ENCODE measurements around the gene USP36. TPM values are rescaled to one million over a fixed set of nuclear protein-coding genes. Genes with fewer than 3 reads are reported as not detected.

The USP36 gene
- total RNA-seq, 1 experiment from 2014 or later = 48.2 TPM

DNA sequence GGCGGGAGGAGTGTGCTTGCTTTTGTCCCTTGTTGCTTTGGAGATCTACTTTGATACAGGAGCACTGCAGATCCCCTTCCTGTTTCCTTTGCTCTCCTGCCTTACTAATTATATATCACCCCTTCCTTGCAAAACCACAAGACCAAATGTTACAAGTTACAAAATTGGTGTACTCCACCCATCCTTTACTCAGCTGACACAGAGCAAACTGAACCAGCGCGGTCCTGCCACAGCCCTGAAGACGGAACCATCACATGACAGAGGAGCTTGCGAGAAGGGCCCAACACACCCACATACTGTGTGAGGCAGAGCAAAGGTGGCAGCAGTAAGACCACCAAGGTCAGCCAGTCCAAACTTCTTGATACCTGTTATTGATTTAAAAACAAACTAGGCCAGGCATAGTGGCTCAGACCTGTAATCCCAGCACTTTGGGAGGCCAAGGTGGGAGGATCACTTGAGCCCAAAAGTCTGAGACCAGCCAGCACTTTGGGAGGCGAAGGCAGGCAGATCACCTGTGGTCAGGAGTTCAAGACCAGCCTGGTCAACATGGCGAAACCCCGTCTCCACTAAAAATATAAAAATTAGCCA is 91.8 kb downstream of the USP36 start:
- no peak overlapping the region for H3K4me3 ChIP-seq
- no peaks in the 10 kb centered on the region for H3K9me3 ChIP-seq (replicated peaks)
- DNase-seq = no peak
- no peaks in the 10 kb centered on the region for H3K27me3 ChIP-seq
- 0 out of 2 replicates have a peak, but pooled peaks cover 5% of the 10 kb centered on the region for H3K4me1 ChIP-seq
- no peak overlapping the region for H3K27ac ChIP-seq
- H3K36me3 ChIP-seq = no peaks in the 10 kb centered on the region

DNA sequence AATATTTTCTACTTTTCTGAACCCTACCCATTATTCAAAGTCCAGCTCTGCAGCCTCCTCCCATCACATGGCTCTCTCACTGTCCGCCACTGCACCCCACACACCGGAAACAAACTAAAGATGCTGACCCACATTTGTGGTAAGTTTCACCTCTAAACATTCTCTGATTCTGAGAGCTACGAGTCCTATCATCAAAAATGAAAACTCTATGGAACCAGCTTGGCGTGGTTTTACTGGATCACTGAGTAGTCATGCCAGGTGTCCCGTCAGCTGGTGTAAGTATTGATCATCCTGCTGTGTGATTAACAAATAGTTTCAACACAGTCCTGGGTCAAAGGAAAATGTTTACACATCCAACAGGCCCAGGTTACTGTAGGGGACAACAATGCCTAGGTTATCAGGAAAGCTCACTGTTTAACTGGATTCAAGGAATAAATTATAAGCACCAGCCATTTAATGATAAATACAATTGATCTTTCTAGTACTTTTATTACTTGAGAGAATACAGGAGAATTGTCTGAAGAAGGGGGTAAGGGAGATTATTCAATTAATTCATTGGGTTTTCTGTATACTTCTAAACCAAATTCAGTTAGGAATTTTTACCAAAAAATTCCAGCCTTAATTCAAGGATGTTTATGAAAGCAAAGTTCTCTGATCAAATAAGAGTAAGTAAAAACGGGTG is 92.4 kb downstream of the USP36 start:
- DNase-seq = no peak
- no peaks in the 10 kb centered on the region for H3K36me3 ChIP-seq
- no peak overlapping the region for H3K27ac ChIP-seq
- H3K4me1 ChIP-seq = 0 out of 2 replicates have a peak, but pooled peaks cover 5% of the 10 kb centered on the region
- H3K27me3 ChIP-seq = no peaks in the 10 kb centered on the region
- no peaks in the 10 kb centered on the region for H3K9me3 ChIP-seq (replicated peaks)
- H3K4me3 ChIP-seq = no peak overlapping the region

DNA sequence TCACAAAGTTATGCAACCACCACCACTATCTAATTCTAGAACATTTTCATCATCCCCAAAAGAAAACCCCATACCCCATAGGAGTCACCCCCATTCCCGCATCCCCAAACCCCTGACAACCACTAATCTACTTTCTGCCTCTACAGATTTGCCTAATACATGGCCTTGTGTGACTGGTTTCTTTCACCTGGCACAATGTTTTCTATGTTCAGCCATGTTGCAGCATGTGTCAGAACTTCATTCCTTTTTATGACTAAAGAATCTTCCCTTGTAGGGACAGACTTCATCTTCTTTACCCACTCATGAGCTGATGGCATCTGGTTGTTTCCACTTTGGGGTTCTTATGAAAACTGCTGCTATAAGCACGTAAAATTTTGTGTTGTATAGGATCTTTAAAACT is 93.1 kb downstream of the USP36 start:
- DNase-seq = no peak
- Histone ChIP-seq H3K36me3 (no peaks in the 10 kb centered on the region), H3K9me3 (replicated peaks) (no peaks in the 10 kb centered on the region), H3K4me1 (0 out of 2 replicates have a peak, but pooled peaks cover 5% of the 10 kb centered on the region), H3K4me3 (no peak overlapping the region), H3K27me3 (no peaks in the 10 kb centered on the region), H3K27ac (no peak overlapping the region)

DNA sequence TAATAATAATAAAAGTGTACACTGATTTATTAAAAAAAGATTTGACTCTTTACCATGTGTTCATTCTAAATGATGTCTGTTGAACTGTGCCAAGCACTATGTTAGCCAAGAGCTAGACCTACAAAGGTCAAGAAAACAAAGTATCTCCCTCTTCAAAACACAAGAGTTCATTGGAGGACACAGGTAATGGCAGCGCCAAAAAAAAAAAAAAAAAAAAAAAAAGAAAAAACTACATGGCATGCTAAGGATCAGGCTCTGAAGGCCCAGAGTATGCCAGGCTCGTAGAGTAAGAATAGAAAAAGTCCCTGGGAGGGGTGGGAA is 93.7 kb downstream of the USP36 start:
- Histone ChIP-seq H3K4me3 (no peak overlapping the region), H3K9me3 (replicated peaks) (no peaks in the 10 kb centered on the region), H3K4me1 (peaks cover 9% of the 10 kb centered on the region; the same call in 1 of the 2 replicates), H3K27me3 (no peaks in the 10 kb centered on the region), H3K27ac (no peak overlapping the region), H3K36me3 (no peaks in the 10 kb centered on the region)
- no peak for DNase-seq

DNA sequence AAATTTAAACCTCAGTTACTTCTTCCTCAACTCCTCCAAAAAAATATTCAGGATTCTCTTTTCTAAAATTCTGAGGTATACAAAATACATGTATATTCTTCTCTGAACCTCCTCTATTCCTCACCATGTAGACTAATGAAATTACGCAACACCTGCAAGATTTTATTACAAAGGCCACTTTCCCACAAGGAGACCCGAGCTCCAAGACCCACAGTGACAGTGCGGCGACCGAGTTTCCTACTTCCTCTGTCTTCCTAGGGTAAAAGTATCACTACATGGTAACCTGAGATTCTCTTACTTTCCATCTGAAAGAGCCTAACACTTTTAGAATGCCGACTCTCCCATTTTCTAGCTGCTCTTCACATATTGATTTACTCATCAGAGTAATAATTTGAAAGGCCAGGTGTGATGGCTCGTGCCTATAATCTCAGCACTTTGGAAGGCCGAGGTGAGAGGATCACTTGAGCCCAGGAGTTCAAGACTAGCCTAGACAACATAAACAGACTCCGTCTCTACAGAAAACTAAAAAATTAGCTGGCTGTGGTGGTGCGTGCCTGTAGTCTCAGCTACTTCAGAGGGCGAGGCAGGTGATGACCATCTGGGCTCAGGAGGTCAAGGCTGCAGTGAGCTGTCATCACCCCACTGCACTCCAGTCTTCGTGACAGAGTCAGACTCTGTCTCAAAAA is 94.2 kb downstream of the USP36 start:
- Histone ChIP-seq H3K4me1 (peaks cover 11% of the 10 kb centered on the region; the same call in 1 of the 2 replicates), H3K27ac (no peak overlapping the region), H3K27me3 (no peaks in the 10 kb centered on the region), H3K9me3 (replicated peaks) (no peaks in the 10 kb centered on the region), H3K36me3 (no peaks in the 10 kb centered on the region), H3K4me3 (no peak overlapping the region)
- DNase-seq = no peak

Other genes starting within 250 kb of the USP36 start
- 29.1 and 34.0 TPM in 2 replicates for gene CYTH1, start 58.5 kb downstream of the USP36 start, total RNA-seq (2014; rRNA removed; shearing (Covaris generic))
- 1.3 TPM in 2 replicates for gene CEP295NL, start 62.4 kb upstream of the USP36 start, total RNA-seq (2014; rRNA removed; shearing (Covaris generic))
- 65.6 and 66.9 TPM in 2 replicates for gene TIMP2, start 84.6 kb upstream of the USP36 start, total RNA-seq (2014; rRNA removed; shearing (Covaris generic))
- 140 and 142 TPM in 2 replicates for gene LGALS3BP, start 139.1 kb upstream of the USP36 start, total RNA-seq (2014; rRNA removed; shearing (Covaris generic))
- gene CANT1, start 168.9 kb upstream of the USP36 start, total RNA-seq (2014; rRNA removed; shearing (Covaris generic)) = 89.0 and 98.6 TPM in 2 replicates
- 45.7 and 48.3 TPM in 2 replicates for gene C1QTNF1, start 183.4 kb upstream of the USP36 start, total RNA-seq (2014; rRNA removed; shearing (Covaris generic))
- gene ENGASE, start 234.0 kb upstream of the USP36 start, total RNA-seq (2014; rRNA removed; shearing (Covaris generic)) = 56.3 and 82.5 TPM in 2 replicates